GM21526 (cell line): Measurements from ENCODE around the gene MAF.

Experiments used
- ATAC-seq: cut with Tn5 transposase; IDR thresholded peaks from one replicate; pipeline ENCODE4 v1.9.1; 2021; ENCODE audit warnings: moderate library complexity; ENCODE audit not compliant: unreplicated experiment, low FRiP score

Gene MAF

GRCh38 chr16:79593074-79593531, 7.4 kb downstream of the MAF start:
- ATAC-seq = no peak

- no peak for ATAC-seq
Observed at GRCh38 chr16:79592186-79592585, 8.4 kb downstream of the MAF start.

GRCh38 chr16:79589601-79590102, 10.9 kb downstream of the MAF start:
- no peak for ATAC-seq

GRCh38 chr16:79587897-79588296, 12.6 kb downstream of the MAF start:
- ATAC-seq = no peak

- ATAC-seq = no peak
Observed at GRCh38 chr16:79587296-79587695, 13.2 kb downstream of the MAF start.

GRCh38 chr16:79582789-79583188, 17.7 kb downstream of the MAF start:
- ATAC-seq = no peak

- no peak for ATAC-seq
Observed at GRCh38 chr16:79580453-79581191, 19.9 kb downstream of the MAF start.

GRCh38 chr16:79576602-79577001, 23.9 kb downstream of the MAF start:
- ATAC-seq = no peak

GRCh38 chr16:79573884-79574283, 26.7 kb downstream of the MAF start:
- no peak for ATAC-seq

GRCh38 chr16:79573071-79573470, 27.5 kb downstream of the MAF start:
- no peak for ATAC-seq

GRCh38 chr16:79571903-79572535, 28.5 kb downstream of the MAF start:
- ATAC-seq = no peak

GRCh38 chr16:79571065-79571902, 29.3 kb downstream of the MAF start:
- ATAC-seq = no peak

GRCh38 chr16:79564671-79565107, 35.8 kb downstream of the MAF start:
- no peak for ATAC-seq

- ATAC-seq = no peak
Observed at GRCh38 chr16:79563921-79564320, 36.6 kb downstream of the MAF start.

GRCh38 chr16:79562166-79562823, 38.2 kb downstream of the MAF start:
- ATAC-seq = no peak

- ATAC-seq = no peak
Observed at GRCh38 chr16:79561729-79562128, 38.8 kb downstream of the MAF start.

GRCh38 chr16:79560923-79561322, 39.6 kb downstream of the MAF start:
- ATAC-seq = no peak

GRCh38 chr16:79560318-79560717, 40.2 kb downstream of the MAF start:
- no peak for ATAC-seq

- ATAC-seq = no peak
Observed at GRCh38 chr16:79559532-79559931, 41.0 kb downstream of the MAF start.

- no peak for ATAC-seq
Observed at GRCh38 chr16:79557421-79557820, 43.1 kb downstream of the MAF start.

- no peak for ATAC-seq
Observed at GRCh38 chr16:79554912-79555311, 45.6 kb downstream of the MAF start.
